ENCODE measurements around the gene ZNF774. TPM values are rescaled to one million over a fixed set of nuclear protein-coding genes. Genes with fewer than 3 reads are reported as not detected.

ZNF774 gene
- total RNA-seq, 1 experiment from 2014 or later: 4.0 TPM

- RAD21 ChIA-PET (ENCODE audit: low non-redundant PET in 1 of 2, low total read pairs in 2 of 2, uncharacterized antibody in 2 of 2, unreplicated experiment in 2 of 2): no interaction called here
- Histone ChIP-seq H3K4me2 (ENCODE audit: low read length) (0 out of 2 replicates have a peak overlapping the region, but pooled peaks have one; percentile 28), H3K27ac (ENCODE audit: low read depth, low read length) (no peak overlapping the region), H3K36me3 (ENCODE audit: control insufficient read depth in 1 of 2, insufficient read depth in 2 of 2, low read length in 2 of 2) (no peaks in the 10 kb centered on the region), H3K4me1 (ENCODE audit: control insufficient read depth in 1 of 2, insufficient read depth in 2 of 2, low read length in 2 of 2) (peaks cover 8 to 27% of the 10 kb centered on the region in 2 experiments; a peak in 3 of 4 replicates), H3K9ac (ENCODE audit: low read length) (no peak overlapping the region), H3K79me2 (ENCODE audit: insufficient read depth, low read length) (no peaks in the 10 kb centered on the region), H3K4me3 (replicated peaks in 1 of 2; ENCODE audit: low read depth in 1 of 2, low read length in 2 of 2) (no peak overlapping the region), H3K27me3 (ENCODE audit: insufficient read depth, low read length) (no peaks in the 10 kb centered on the region), H4K20me1 (ENCODE audit: insufficient read depth) (no peaks in the 10 kb centered on the region), H3K9me3 (ENCODE audit: control insufficient read depth in 1 of 2, insufficient read depth in 1 of 2, low read depth in 1 of 2, low read length in 2 of 2) (no peaks in the 10 kb centered on the region), H2AFZ (ENCODE audit: low read depth, low read length, poor library complexity, severe bottlenecking) (no peak overlapping the region), H3K9me2 (ENCODE audit: insufficient read depth) (no peaks in the 10 kb centered on the region)
- POLR2A ChIA-PET: no interaction called here
- CTCF ChIA-PET: interaction anchor here (3.9 kb wide), 1 partner anchor 118 kb away, joined by 22 read pairs; no protein-coding TSS in a partner anchor
- no TSS peak for BruUV-seq (replicated peaks)
- intact Hi-C loops (cut with micrococcal nuclease): no loop called here
- DNase-seq (ENCODE audit: low read depth, low spot score) (no peak), ATAC-seq (no peak)
- no peak for TF ChIP-seq EGR1 (IDR thresholded peaks at IDR 0.05; ENCODE audit: low read depth)
Measured at GRCh38 chr15:90364251-90364650, 12.2 kb downstream of the ZNF774 start.

GRCh38 chr15:90365414-90366055 lies 13.5 kb downstream of the ZNF774 start:
- DNase-seq (ENCODE audit: low read depth, low spot score): no peak
- Histone ChIP-seq H3K36me3 (ENCODE audit: control insufficient read depth in 1 of 2, insufficient read depth in 2 of 2, low read length in 2 of 2) (no peaks in the 10 kb centered on the region), H3K79me2 (ENCODE audit: insufficient read depth, low read length) (no peaks in the 10 kb centered on the region), H3K4me3 (replicated peaks in 1 of 2; ENCODE audit: low read depth in 1 of 2, low read length in 2 of 2) (no peak overlapping the region), H2AFZ (ENCODE audit: low read depth, low read length, poor library complexity, severe bottlenecking) (no peak overlapping the region), H3K9me2 (ENCODE audit: insufficient read depth) (no peaks in the 10 kb centered on the region), H3K4me2 (ENCODE audit: low read length) (no peak overlapping the region), H3K9ac (ENCODE audit: low read length) (no peak overlapping the region), H3K27ac (ENCODE audit: low read depth, low read length) (no peak overlapping the region), H4K20me1 (ENCODE audit: insufficient read depth) (no peaks in the 10 kb centered on the region), H3K4me1 (ENCODE audit: control insufficient read depth in 1 of 2, insufficient read depth in 2 of 2, low read length in 2 of 2) (peaks cover 8 to 27% of the 10 kb centered on the region in 2 experiments; a peak in 3 of 4 replicates), H3K27me3 (ENCODE audit: insufficient read depth, low read length) (no peaks in the 10 kb centered on the region), H3K9me3 (ENCODE audit: control insufficient read depth in 1 of 2, insufficient read depth in 1 of 2, low read depth in 1 of 2, low read length in 2 of 2) (no peaks in the 10 kb centered on the region)
- ATAC-seq: no peak
- BruUV-seq (replicated peaks): no TSS peak
- intact Hi-C loops (cut with micrococcal nuclease): no loop called here
- ChIA-PET POLR2A (no interaction called here), CTCF (no interaction called here), RAD21 (ENCODE audit: low non-redundant PET in 1 of 2, low total read pairs in 2 of 2, uncharacterized antibody in 2 of 2, unreplicated experiment in 2 of 2) (no interaction called here)
- no peak for TF ChIP-seq ELF1 (IDR thresholded peaks at IDR 0.05; ENCODE audit: borderline replicate concordance, low read depth)
- no peak for TF ChIP-seq CTCF (IDR thresholded peaks at IDR 0.05 in 2 of 3, conservative IDR thresholded peaks at IDR 0.05 in 1 of 3; ENCODE audit: borderline replicate concordance in 1 of 3, insufficient read depth in 1 of 3, low read depth in 2 of 3, low read length in 2 of 3)
- no peak for TF ChIP-seq EZH2 (IDR thresholded peaks at IDR 0.05)
- TF ChIP-seq JUND (IDR thresholded peaks at IDR 0.05): no peak
- no peak for TF ChIP-seq ZFX (IDR thresholded peaks at IDR 0.05)
- no peak for TF ChIP-seq EZH2phosphoT487 (IDR thresholded peaks at IDR 0.05; ENCODE audit: borderline replicate concordance)
- no peak for TF ChIP-seq POLR2A (IDR thresholded peaks at IDR 0.05; ENCODE audit: borderline replicate concordance, extremely low read depth, insufficient read depth, insufficient read length)
- no peak for TF ChIP-seq CBX3 (IDR thresholded peaks at IDR 0.05; ENCODE audit: low read depth)
- no peak for TF ChIP-seq SP1 (IDR thresholded peaks at IDR 0.05; ENCODE audit: low read depth)
- no peak for TF ChIP-seq ATF3 (IDR thresholded peaks at IDR 0.05)
- TF ChIP-seq POLR2AphosphoS5 (IDR thresholded peaks at IDR 0.05; ENCODE audit: low read depth, low read length): no peak
- no peak for TF ChIP-seq SIN3A (IDR thresholded peaks at IDR 0.05; ENCODE audit: low read depth)
- no peak for TF ChIP-seq FOSL1 (IDR thresholded peaks at IDR 0.05; ENCODE audit: low read depth)
- no peak for TF ChIP-seq RAD21 (IDR thresholded peaks at IDR 0.05; ENCODE audit: low read depth)
- no peak for TF ChIP-seq SRF (IDR thresholded peaks at IDR 0.05; ENCODE audit: low read depth)
- no peak for TF ChIP-seq EGR1 (IDR thresholded peaks at IDR 0.05; ENCODE audit: low read depth)
- TF ChIP-seq ZBTB33 (IDR thresholded peaks at IDR 0.05; ENCODE audit: extremely low read depth, insufficient replicate concordance, low read length): no peak
- TF ChIP-seq YY1 (IDR thresholded peaks at IDR 0.05; ENCODE audit: extremely low read depth, insufficient replicate concordance, low read depth, low read length): no peak
